Measurements from ENCODE around the gene HOXC9. TPM values are rescaled to one million over a fixed set of nuclear protein-coding genes. Genes with fewer than 3 reads are reported as not detected.

The HOXC9 gene
- total and polyA plus RNA-seq, 2 of the 4 experiments (the other 2 are of a cell fraction), result 0.26 TPM; not detected in 1

GRCh38 chr12:53994264-53995001, 5.5 kb upstream of the HOXC9 start (continued):
- TF ChIP-seq MXI1 (IDR thresholded peaks at IDR 0.05; ENCODE audit: borderline replicate concordance, low read depth, low read length), result no peak

GRCh38 chr12:53995002-53995377, 5.0 kb upstream of the HOXC9 start:
- H3K56ac ChIP-seq (ENCODE audit: extremely low read depth, insufficient read depth, low read length), result no peak overlapping the region
- no peak overlapping the region for H3K9ac ChIP-seq (ENCODE audit: low read depth, low read length)
- dilution Hi-C loops (cut with HindIII; ENCODE audit: low sequenced_read_pairs, unreplicated experiment), result no loop called here
- ChIA-PET POLR2A (ENCODE audit: unreplicated experiment) (no interaction called here), CTCF (no interaction called here)
- TF ChIP-seq MAFK (IDR thresholded peaks at IDR 0.05; ENCODE audit: low read depth, low read length) (no peak), FOS (IDR thresholded peaks at IDR 0.05; ENCODE audit: low read depth, low read length) (no peak), NFE2L2 (IDR thresholded peaks at IDR 0.05; ENCODE audit: low read depth, low read length) (no peak), RAD21 (IDR thresholded peaks at IDR 0.05; ENCODE audit: low read length) (no peak), SMC3 (IDR thresholded peaks at IDR 0.05; ENCODE audit: low read depth, low read length) (no peak), MAZ (IDR thresholded peaks at IDR 0.05; ENCODE audit: borderline replicate concordance, low read depth, low read length) (no peak), BHLHE40 (IDR thresholded peaks at IDR 0.05; ENCODE audit: low read depth, low read length) (no peak), USF2 (IDR thresholded peaks at IDR 0.05; ENCODE audit: low read depth, low read length) (no peak), POLR2A (IDR thresholded peaks at IDR 0.05; ENCODE audit: low read depth, low read length) (no peak), RCOR1 (IDR thresholded peaks at IDR 0.05; ENCODE audit: insufficient replicate concordance, low read length) (no peak), CTCF (conservative IDR thresholded peaks at IDR 0.05; ENCODE audit: low read depth, low read length) (no peak), MXI1 (IDR thresholded peaks at IDR 0.05; ENCODE audit: borderline replicate concordance, low read depth, low read length) (no peak), RFX5 (IDR thresholded peaks at IDR 0.05; ENCODE audit: low read depth, low read length) (no peak)
- ATAC-seq (ENCODE audit: low read depth) (no peak), DNase-seq (no peak)
- peaks cover 2% of the 10 kb centered on the region; the same call in 1 of the 2 replicates for H3K4me1 ChIP-seq (ENCODE audit: control insufficient read depth, insufficient read depth, low read length)
- no peak overlapping the region for H3K4me3 ChIP-seq (ENCODE audit: insufficient read depth, low read depth, low read length)
- H2AK5ac ChIP-seq (ENCODE audit: low read depth, low read length), result no peak overlapping the region
- H4K8ac ChIP-seq (ENCODE audit: low read depth in 2 of 2, low read length in 2 of 2), result no peak overlapping the region
- no peak overlapping the region for H3K4me2 ChIP-seq (ENCODE audit: low read depth, low read length)
- H3K79me1 ChIP-seq (ENCODE audit: low read depth in 1 of 2, low read length in 2 of 2), result no peaks in the 10 kb centered on the region
- no peak overlapping the region for H2BK5ac ChIP-seq (ENCODE audit: low read depth, low read length, poor library complexity, severe bottlenecking)
- H3K23ac ChIP-seq (ENCODE audit: low read depth, low read length), result no peak overlapping the region; the same call in 1 of the 2 replicates
- no peaks in the 10 kb centered on the region; the same call in 1 of the 2 replicates for H4K20me1 ChIP-seq (ENCODE audit: insufficient read depth, low read length)
- H3K18ac ChIP-seq (ENCODE audit: low read depth, low read length), result no peak overlapping the region
- BruUV-seq (replicated peaks), result no TSS peak
- H3K27ac ChIP-seq (ENCODE audit: insufficient read depth, low read length), result no peak overlapping the region
- H2BK120ac ChIP-seq (ENCODE audit: low read depth, low read length), result no peak overlapping the region
- H3K4ac ChIP-seq (ENCODE audit: low read depth, low read length), result no peak overlapping the region
- no peak overlapping the region for H4K91ac ChIP-seq (ENCODE audit: insufficient read depth, low read depth, low read length)
- no peak overlapping the region for H2AFZ ChIP-seq (replicated peaks; ENCODE audit: low read length, poor library complexity)
- in situ Hi-C loops (cut with MboI; ENCODE audit: low sequenced_read_pairs), result loop anchor here (10.0 kb wide), 2 partner anchors 230 to 380 kb away; no protein-coding TSS in a partner anchor
- 14% methylated on average over 11 of the region's 17 CpGs; no CpG with 5 or more reads in 1 of the 2 experiments for WGBS, 2 experiments (ENCODE audit: extremely low coverage in 2 of 2, insufficient read length in 1 of 2)
- H2AK9ac ChIP-seq (replicated peaks; ENCODE audit: low read depth, low read length, poor library complexity), result peak overlapping the region; percentile 14
- H2BK15ac ChIP-seq (ENCODE audit: low read depth, low read length), result no peak overlapping the region
- no peak overlapping the region for H2BK20ac ChIP-seq (ENCODE audit: low read depth, low read length)
- no peak overlapping the region for H3K14ac ChIP-seq (replicated peaks; ENCODE audit: low read depth, low read length)
- H3K9me3 ChIP-seq (ENCODE audit: control insufficient read depth, insufficient read depth, low read length), result peaks cover 21% of the 10 kb centered on the region
- no peaks in the 10 kb centered on the region for H3K36me3 ChIP-seq (ENCODE audit: control insufficient read depth, insufficient read depth, low read length)
- H3K9me1 ChIP-seq (ENCODE audit: insufficient read depth, low read length), result no peaks in the 10 kb centered on the region
- intact Hi-C loops (cut with micrococcal nuclease), result no loop called here
- peaks cover 98% of the 10 kb centered on the region for H3K27me3 ChIP-seq (ENCODE audit: control insufficient read depth, insufficient read depth, low read length)
- H4K5ac ChIP-seq (ENCODE audit: low read depth, low read length), result no peak overlapping the region
